ENCODE data around the gene B4GALT6.

DNA sequence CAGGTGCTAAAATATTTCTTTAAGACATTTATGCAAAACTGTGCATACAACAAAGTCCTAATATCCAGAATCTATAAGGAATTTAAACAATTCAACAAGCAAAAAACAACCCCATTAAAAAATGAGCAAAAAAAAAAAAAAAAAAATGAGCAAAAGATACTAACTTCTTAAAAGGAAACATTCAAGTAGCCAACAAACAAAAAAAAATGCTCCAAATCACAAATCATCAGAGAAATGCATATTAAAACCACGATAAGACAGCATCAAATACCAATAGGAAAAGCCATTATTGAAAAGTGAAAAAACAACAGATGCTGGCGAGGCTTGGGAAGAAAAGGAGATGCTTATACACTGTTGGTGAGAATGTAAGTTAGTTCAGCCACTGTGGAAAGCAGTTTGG, 34.9 kb downstream of the B4GALT6 start:
- TF ChIP-seq, protein P1, sequence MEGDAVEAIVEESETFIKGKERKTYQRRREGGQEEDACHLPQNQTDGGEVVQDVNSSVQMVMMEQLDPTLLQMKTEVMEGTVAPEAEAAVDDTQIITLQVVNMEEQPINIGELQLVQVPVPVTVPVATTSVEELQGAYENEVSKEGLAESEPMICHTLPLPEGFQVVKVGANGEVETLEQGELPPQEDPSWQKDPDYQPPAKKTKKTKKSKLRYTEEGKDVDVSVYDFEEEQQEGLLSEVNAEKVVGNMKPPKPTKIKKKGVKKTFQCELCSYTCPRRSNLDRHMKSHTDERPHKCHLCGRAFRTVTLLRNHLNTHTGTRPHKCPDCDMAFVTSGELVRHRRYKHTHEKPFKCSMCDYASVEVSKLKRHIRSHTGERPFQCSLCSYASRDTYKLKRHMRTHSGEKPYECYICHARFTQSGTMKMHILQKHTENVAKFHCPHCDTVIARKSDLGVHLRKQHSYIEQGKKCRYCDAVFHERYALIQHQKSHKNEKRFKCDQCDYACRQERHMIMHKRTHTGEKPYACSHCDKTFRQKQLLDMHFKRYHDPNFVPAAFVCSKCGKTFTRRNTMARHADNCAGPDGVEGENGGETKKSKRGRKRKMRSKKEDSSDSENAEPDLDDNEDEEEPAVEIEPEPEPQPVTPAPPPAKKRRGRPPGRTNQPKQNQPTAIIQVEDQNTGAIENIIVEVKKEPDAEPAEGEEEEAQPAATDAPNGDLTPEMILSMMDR (IDR thresholded peaks at IDR 0.05): no peak
- TF ChIP-seq POLR2A (IDR thresholded peaks at IDR 0.05): no peak

Measured in body of pancreas (tissue), 4 donors.